ENCODE data around the gene ADGRF1. TPM values are rescaled to one million over a fixed set of nuclear protein-coding genes. Genes with fewer than 3 reads are reported as not detected.

ADGRF1 gene
- total and polyA plus RNA-seq, 2 donors (not counting 1 experiment from before 2014, with no cell fraction given) = not detected

DNA sequence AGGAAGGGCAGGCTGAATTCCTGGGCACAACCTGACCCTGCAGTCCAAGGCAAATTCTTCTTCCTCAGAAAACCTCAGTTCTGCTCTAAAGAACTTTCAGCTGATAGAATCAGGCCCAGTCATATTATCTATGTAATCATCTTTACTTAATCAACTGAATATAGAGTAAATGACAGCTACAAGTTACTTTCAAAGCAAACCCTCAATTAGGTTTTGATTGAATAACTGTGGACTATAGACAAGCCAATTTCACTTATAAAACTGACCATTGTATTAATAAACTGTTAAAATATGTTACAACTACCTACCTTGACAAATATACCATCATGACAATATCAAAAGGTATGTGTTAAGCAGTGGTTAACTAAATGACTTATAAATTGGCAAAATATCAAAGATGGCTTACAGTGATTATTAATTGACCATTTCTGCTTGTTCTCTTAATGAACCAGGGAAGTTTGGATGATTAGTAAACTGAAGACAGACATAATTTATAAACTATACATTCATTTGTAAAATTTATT is 74.2 kb downstream of the ADGRF1 start:
- Histone ChIP-seq H2AFZ (ENCODE audit: low read length) (no peak overlapping the region), H3K4me2 (ENCODE audit: extremely low read depth, insufficient read depth, low read length) (no peak overlapping the region), H3K4me1 (ENCODE audit: control insufficient read depth, extremely low read depth, insufficient read depth, low read length) (no peaks in the 10 kb centered on the region), H3K36me3 (ENCODE audit: control insufficient read depth, insufficient read depth, low read length) (no peaks in the 10 kb centered on the region), H3K79me2 (ENCODE audit: control insufficient read depth, insufficient read depth, low read length) (no peaks in the 10 kb centered on the region), H3K9me3 (ENCODE audit: control insufficient read depth, insufficient read depth, low read depth, low read length) (no peaks in the 10 kb centered on the region), H3K27ac (ENCODE audit: insufficient read depth, low read length) (no peak overlapping the region), H4K20me1 (ENCODE audit: control insufficient read depth, extremely low read depth, insufficient read depth, low read length) (no peaks in the 10 kb centered on the region), H3K27me3 (ENCODE audit: control insufficient read depth, insufficient read depth, low read length) (no peaks in the 10 kb centered on the region), H3K4me3 (replicated peaks in 1 of 4; ENCODE audit: control extremely low read depth in 1 of 4, insufficient read depth in 1 of 4, low read depth in 3 of 4, low read length in 4 of 4) (no peak overlapping the region), H3K9ac (ENCODE audit: insufficient read depth, low read length) (no peak overlapping the region)
- TF ChIP-seq, protein P1, sequence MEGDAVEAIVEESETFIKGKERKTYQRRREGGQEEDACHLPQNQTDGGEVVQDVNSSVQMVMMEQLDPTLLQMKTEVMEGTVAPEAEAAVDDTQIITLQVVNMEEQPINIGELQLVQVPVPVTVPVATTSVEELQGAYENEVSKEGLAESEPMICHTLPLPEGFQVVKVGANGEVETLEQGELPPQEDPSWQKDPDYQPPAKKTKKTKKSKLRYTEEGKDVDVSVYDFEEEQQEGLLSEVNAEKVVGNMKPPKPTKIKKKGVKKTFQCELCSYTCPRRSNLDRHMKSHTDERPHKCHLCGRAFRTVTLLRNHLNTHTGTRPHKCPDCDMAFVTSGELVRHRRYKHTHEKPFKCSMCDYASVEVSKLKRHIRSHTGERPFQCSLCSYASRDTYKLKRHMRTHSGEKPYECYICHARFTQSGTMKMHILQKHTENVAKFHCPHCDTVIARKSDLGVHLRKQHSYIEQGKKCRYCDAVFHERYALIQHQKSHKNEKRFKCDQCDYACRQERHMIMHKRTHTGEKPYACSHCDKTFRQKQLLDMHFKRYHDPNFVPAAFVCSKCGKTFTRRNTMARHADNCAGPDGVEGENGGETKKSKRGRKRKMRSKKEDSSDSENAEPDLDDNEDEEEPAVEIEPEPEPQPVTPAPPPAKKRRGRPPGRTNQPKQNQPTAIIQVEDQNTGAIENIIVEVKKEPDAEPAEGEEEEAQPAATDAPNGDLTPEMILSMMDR (conservative IDR thresholded peaks at IDR 0.05 in 1 of 2, IDR thresholded peaks at IDR 0.05 in 1 of 2; ENCODE audit: low read depth in 1 of 2, low read length in 2 of 2) = no peak
- TF ChIP-seq EZH2 (IDR thresholded peaks at IDR 0.05; ENCODE audit: low read length, missing control alignments) = no peak
- DNase-seq (ENCODE audit: low read depth in 2 of 2) = peak in 1 of 2 donors; percentile 44

DNA sequence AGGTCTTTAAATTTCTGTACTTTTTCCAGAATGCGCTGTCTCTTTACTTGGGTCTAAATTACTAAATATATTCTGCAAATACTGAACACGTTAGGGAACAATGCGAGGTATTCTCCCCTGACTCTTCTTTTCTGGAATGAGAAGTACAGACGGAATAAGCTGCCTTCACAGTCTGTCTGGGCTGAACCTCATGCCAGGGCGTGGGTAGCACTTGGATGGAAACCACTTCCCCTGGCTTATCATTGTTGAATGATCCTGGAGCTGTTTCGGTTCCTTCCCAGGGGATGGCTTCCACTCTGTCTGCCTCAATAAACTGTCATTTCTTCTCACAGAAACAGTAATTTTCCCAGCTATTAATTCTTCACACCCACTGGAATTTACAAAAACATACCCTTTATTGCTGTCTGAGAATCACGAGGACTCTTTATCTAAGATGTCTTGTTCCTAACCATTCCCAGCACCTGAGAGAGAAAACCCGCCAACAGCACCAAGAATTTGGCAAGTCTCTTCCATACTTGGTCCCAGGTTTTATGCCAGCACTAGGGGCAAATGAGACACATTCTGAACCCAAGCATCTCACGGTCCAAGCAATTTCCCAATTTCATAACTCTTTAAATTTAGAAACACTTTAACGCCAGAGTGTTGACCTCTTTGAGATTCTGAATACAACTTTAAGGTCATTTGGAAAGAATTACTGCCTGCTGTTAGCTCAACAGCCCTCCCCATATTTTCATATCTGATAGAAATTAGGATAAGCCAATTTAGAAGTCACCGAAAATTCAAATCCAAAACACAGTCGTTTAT is 77.2 kb downstream of the ADGRF1 start:
- Histone ChIP-seq H4K20me1 (ENCODE audit: control insufficient read depth, extremely low read depth, insufficient read depth, low read length) (no peaks in the 10 kb centered on the region), H3K27ac (ENCODE audit: insufficient read depth, low read length) (no peak overlapping the region), H3K9me3 (ENCODE audit: control insufficient read depth, insufficient read depth, low read depth, low read length) (no peaks in the 10 kb centered on the region), H3K36me3 (ENCODE audit: control insufficient read depth, insufficient read depth, low read length) (no peaks in the 10 kb centered on the region), H3K4me1 (ENCODE audit: control insufficient read depth, extremely low read depth, insufficient read depth, low read length) (no peaks in the 10 kb centered on the region), H3K4me2 (ENCODE audit: extremely low read depth, insufficient read depth, low read length) (no peak overlapping the region), H3K27me3 (ENCODE audit: control insufficient read depth, insufficient read depth, low read length) (no peaks in the 10 kb centered on the region), H2AFZ (ENCODE audit: low read length) (no peak overlapping the region), H3K79me2 (ENCODE audit: control insufficient read depth, insufficient read depth, low read length) (no peaks in the 10 kb centered on the region), H3K9ac (ENCODE audit: insufficient read depth, low read length) (no peak overlapping the region), H3K4me3 (replicated peaks in 1 of 4; ENCODE audit: control extremely low read depth in 1 of 4, insufficient read depth in 1 of 4, low read depth in 3 of 4, low read length in 4 of 4) (no peak overlapping the region)
- DNase-seq (ENCODE audit: low read depth in 2 of 2) = peak in 1 of 2 donors; percentile 95
- no peak for TF ChIP-seq EZH2 (IDR thresholded peaks at IDR 0.05; ENCODE audit: low read length, missing control alignments)
- TF ChIP-seq, protein P1 (conservative IDR thresholded peaks at IDR 0.05 in 1 of 2, IDR thresholded peaks at IDR 0.05 in 1 of 2; ENCODE audit: low read depth in 1 of 2, low read length in 2 of 2) = no peak

DNA sequence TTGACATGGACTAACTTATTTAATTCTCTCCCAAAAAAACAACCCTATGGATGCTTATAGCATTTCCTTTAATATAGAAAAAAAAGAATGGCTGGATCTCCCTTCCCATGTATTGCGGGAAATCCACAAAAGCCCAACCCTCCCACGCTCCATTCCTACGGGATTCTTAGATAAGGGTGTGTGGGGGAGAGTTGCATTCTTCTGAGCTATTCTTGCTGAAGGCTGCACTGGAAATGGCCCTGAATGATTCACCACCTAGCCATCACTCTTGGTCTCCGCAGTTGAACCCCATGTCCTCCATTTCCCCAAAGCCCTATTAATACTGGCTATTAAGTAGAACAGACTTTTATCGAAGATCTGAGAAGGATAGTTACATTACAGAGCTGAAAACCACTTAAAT is 78.5 kb downstream of the ADGRF1 start:
- H3K27ac ChIP-seq (ENCODE audit: insufficient read depth, low read length) = no peak overlapping the region
- H4K20me1 ChIP-seq (ENCODE audit: control insufficient read depth, extremely low read depth, insufficient read depth, low read length) = no peaks in the 10 kb centered on the region
- H3K4me1 ChIP-seq (ENCODE audit: control insufficient read depth, extremely low read depth, insufficient read depth, low read length) = no peaks in the 10 kb centered on the region
- peak in 1 of 2 donors; percentile 97 for DNase-seq (ENCODE audit: low read depth in 2 of 2)
- no peaks in the 10 kb centered on the region for H3K79me2 ChIP-seq (ENCODE audit: control insufficient read depth, insufficient read depth, low read length)
- H2AFZ ChIP-seq (ENCODE audit: low read length) = no peak overlapping the region
- no peaks in the 10 kb centered on the region for H3K27me3 ChIP-seq (ENCODE audit: control insufficient read depth, insufficient read depth, low read length)
- no peak overlapping the region for H3K9ac ChIP-seq (ENCODE audit: insufficient read depth, low read length)
- no peaks in the 10 kb centered on the region for H3K9me3 ChIP-seq (ENCODE audit: control insufficient read depth, insufficient read depth, low read depth, low read length)
- H3K4me2 ChIP-seq (ENCODE audit: extremely low read depth, insufficient read depth, low read length) = no peak overlapping the region
- no peak overlapping the region for H3K4me3 ChIP-seq (replicated peaks in 1 of 4; ENCODE audit: control extremely low read depth in 1 of 4, insufficient read depth in 1 of 4, low read depth in 3 of 4, low read length in 4 of 4)
- H3K36me3 ChIP-seq (ENCODE audit: control insufficient read depth, insufficient read depth, low read length) = no peaks in the 10 kb centered on the region
- TF ChIP-seq, protein P1 (conservative IDR thresholded peaks at IDR 0.05 in 1 of 2, IDR thresholded peaks at IDR 0.05 in 1 of 2; ENCODE audit: low read depth in 1 of 2, low read length in 2 of 2) = no peak
- no peak for TF ChIP-seq EZH2 (IDR thresholded peaks at IDR 0.05; ENCODE audit: low read length, missing control alignments)
